Endometrial microvascular endothelial cells (primary cell): ENCODE results near the gene RASA1. TPM values are rescaled to one million over a fixed set of nuclear protein-coding genes. Genes with fewer than 3 reads are reported as not detected.

Experiments
- in situ Hi-C: cut with HindIII; loops from 2 replicates; pipeline ENCODE4 v1.10.0; 2017; ENCODE audit warnings: low sequenced_read_pairs, low pct_unique_long_range_greater_than_20kb; ENCODE audit errors: inconsistent ontology term
- total RNA-seq: library from RNA; depleted of rRNA; stranded (reverse); fragments of >200 nt; gene quantifications from one replicate; pipeline ENCODE4 v1.2.3, GENCODE V29; 2015; ENCODE audit errors: inconsistent ontology term

RASA1 gene
- total RNA-seq, 1 donor from 2014 or later = 43.6 TPM

- in situ Hi-C loops = no loop called here
Observed at GRCh38 chr5:87340716-87341115, 73.0 kb downstream of the RASA1 start.

DNA sequence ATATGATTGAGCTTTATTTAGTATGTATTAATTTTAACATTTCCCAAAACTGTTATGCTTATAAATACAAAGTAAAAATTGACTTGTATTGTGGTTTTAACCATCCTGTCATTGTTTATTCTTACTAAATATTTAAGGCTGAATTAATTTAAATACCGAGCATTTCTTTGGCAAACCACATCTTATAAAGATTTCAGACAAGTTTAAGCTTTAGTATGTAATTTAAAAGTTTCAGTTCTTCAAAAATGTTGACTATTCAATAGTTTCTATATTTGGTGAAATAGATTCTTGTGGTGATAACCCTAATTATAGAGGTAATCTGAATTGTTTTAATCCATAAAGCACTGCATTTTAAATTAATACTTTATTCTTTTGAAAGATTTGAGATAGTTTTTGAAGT lies 79.6 kb downstream of the RASA1 start:
- in situ Hi-C loops = no loop called here

- in situ Hi-C loops = no loop called here
Observed at GRCh38 chr5:87347841-87348240, 80.2 kb downstream of the RASA1 start.

GRCh38 chr5:87354496-87354895 lies 86.8 kb downstream of the RASA1 start:
- in situ Hi-C loops = no loop called here

DNA sequence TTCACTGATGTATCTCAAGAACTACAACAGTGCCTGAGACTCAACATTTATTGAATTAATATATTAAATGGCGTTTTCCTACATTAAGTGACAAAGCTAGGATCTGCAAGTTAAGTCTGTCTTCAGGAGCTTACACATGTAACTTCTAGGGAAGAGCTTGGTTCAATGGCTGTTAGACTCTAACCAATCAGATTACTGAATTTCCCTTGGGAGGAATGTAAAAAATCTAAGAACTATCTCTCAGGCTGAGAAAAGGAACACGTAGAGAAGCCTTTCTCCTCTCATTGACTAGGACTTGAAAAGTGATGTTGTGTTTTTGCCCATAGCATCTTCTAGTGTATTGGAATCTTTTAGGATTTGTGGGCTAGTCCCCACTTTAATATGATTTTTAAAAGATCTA lies 91.4 kb downstream of the RASA1 start:
- in situ Hi-C loops = no loop called here

- in situ Hi-C loops = no loop called here
Observed at GRCh38 chr5:87360132-87360531, 92.4 kb downstream of the RASA1 start.

DNA sequence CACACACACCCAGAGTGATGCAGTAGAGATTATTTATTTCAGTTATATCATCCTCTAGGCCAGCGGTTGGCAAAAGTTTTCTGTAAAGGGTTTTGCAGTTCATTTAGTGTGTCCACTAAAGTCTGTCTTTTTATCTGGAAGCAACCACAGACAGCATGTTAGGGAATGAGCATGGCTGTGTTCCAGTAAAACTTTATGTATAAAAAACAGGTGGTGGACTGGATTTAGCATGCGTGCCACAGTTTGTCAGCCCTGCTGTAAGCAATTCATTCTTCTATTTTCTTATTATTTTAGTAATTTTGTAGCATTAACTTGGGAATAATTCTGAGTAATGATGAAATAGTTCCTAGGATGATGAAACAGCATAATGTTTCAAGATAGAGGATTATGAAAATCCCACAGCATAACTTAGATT lies 93.4 kb downstream of the RASA1 start:
- in situ Hi-C loops = no loop called here

GRCh38 chr5:87361536-87362213 lies 94.0 kb downstream of the RASA1 start:
- in situ Hi-C loops = no loop called here

- in situ Hi-C loops = no loop called here
Observed at GRCh38 chr5:87367243-87367642, 99.6 kb downstream of the RASA1 start.

GRCh38 chr5:87368601-87369000 lies 100.9 kb downstream of the RASA1 start:
- in situ Hi-C loops = no loop called here

DNA sequence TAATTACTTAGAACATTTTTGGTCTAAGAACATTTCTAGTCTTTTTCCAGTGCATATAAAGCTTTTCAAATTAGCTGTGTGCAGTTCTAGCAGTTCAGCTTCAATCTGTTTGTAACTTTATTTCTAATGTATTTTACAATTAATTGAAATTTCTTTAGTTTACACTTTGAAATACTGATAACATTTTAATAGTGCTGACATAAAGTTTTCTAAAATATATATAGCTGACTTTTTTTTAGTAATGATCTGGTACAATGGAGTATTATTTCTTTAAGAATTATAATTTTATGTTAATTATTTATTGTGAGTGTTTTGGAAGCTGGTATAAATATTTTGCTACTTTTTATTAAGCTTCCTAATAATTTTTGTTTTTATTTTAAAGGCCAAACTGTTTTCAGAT lies 101.7 kb downstream of the RASA1 start:
- in situ Hi-C loops = no loop called here

DNA sequence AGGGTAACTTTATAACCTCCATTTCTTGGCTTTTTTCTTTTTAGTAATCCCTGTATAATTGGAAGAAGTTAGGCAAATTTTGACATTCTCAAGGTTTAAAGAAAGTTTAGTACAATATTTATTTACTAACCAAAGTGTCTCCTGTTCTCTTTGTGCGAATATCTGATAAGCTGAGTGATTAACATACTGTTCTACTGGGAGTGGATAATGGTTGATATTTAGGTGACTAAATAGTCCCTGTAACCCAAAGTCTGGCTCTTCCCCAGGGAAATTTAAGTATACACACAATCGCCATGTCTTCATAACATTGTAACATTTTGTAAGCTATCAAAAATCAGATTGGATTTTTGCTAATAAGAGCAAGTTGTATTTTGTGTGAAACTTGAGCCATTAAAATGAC lies 105.0 kb downstream of the RASA1 start:
- in situ Hi-C loops = no loop called here

GRCh38 chr5:87382224-87382623 lies 114.5 kb downstream of the RASA1 start:
- in situ Hi-C loops = no loop called here

- in situ Hi-C loops = no loop called here
Observed at GRCh38 chr5:87383216-87383615, 115.5 kb downstream of the RASA1 start.

GRCh38 chr5:87385802-87386201 lies 118.1 kb downstream of the RASA1 start:
- in situ Hi-C loops = no loop called here

DNA sequence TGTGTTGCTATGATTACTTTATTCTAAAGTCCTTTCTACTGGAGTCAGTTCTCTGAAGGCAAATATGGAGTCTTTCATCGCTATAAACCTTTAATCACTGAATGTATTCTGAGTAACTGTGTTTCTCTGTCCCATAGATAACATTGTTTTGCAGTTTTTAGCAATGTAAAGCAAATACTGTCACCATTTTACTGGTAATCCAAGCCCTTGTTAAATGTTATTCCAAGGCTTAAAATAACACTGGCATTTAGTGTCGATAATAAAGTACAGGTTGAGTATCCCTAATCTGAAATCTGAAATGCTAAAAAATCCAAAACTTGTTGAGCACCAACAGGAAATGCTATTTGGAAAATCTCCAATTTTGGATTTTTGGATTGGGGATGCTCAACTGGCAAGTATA lies 120.4 kb downstream of the RASA1 start:
- in situ Hi-C loops = no loop called here

- in situ Hi-C loops = no loop called here
Observed at GRCh38 chr5:87389296-87390034, 121.8 kb downstream of the RASA1 start.

DNA sequence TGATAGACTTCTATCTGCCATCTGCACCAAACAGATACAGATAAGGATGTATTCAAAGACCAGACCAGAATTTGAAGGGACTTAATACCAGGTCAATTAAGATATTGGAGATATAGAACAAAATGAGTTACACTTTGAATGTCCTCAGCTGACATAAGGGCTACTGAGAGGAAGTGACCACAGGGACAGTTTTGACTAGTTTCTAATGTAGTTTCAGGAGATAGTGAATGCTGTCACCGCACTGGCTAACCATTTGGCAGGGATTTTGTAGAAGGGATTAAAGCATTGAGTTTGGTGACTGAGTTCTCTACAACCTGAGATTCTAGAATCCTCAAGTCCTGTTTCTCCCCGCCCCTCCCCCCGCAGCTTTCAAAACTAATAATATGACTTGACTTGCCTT lies 122.4 kb downstream of the RASA1 start:
- in situ Hi-C loops = no loop called here

- in situ Hi-C loops = no loop called here
Observed at GRCh38 chr5:87390576-87391199, 123.0 kb downstream of the RASA1 start.

GRCh38 chr5:87392170-87392569 lies 124.5 kb downstream of the RASA1 start:
- in situ Hi-C loops = no loop called here
